HG02870 (cell line): ENCODE results near the gene CDC5L.

Experiments used
- ATAC-seq: cut with Tn5 transposase; IDR thresholded peaks from one replicate; pipeline ENCODE4 v1.9.1; 2021; ENCODE audit warnings: mild to moderate bottlenecking, moderate library complexity; ENCODE audit not compliant: unreplicated experiment

The CDC5L gene

GRCh38 chr6:44451803-44452695 is 64.5 kb downstream of the CDC5L start:
- ATAC-seq, result no peak

- no peak for ATAC-seq
Observed at GRCh38 chr6:44452725-44453124, 65.2 kb downstream of the CDC5L start.

GRCh38 chr6:44453146-44453545 is 65.6 kb downstream of the CDC5L start:
- ATAC-seq, result no peak

- no peak for ATAC-seq
Observed at GRCh38 chr6:44454198-44454597, 66.7 kb downstream of the CDC5L start.

- ATAC-seq, result peak; percentile 57
Observed at GRCh38 chr6:44456070-44456965, 68.8 kb downstream of the CDC5L start.

DNA sequence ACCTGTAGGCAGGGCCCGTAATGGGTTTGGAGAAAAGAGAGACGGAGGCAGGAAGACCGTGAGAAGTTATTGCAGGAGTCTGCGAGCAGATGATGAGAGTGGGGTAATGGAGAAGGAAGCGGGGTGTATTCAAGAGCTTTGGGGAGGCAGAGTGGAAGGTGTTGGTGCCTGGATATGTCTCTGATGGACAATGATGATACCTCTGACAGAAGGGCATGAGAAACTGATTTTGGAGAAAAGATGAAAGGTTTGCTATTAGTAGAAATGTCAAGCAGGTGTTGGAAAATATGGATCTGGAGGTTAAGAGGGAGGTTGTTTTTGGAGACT is 69.4 kb downstream of the CDC5L start:
- ATAC-seq, result no peak

GRCh38 chr6:44457596-44457995 is 70.1 kb downstream of the CDC5L start:
- no peak for ATAC-seq

DNA sequence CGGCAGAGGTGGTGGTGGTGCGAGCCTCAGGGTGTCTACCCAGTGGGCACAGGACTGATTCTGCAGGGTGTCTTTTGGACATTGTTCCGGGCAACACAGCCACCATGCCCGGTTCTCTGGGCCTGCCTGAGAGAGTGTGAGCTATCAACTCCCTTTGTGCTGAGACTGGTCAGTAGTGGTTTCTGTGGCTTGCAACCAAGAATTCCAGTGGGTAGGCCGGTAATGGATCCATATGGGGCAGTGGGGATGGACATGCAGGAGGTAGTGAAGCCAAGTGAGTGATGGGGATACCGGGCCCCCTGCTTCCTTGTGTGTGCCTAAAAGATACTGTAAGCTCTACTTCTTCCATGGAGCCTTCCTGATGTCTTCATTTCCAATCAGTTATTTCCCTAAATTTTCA is 71.0 kb downstream of the CDC5L start:
- no peak for ATAC-seq

- no peak for ATAC-seq
Observed at GRCh38 chr6:44462335-44462734, 74.8 kb downstream of the CDC5L start.

GRCh38 chr6:44462797-44463727 is 75.6 kb downstream of the CDC5L start:
- ATAC-seq, result no peak

DNA sequence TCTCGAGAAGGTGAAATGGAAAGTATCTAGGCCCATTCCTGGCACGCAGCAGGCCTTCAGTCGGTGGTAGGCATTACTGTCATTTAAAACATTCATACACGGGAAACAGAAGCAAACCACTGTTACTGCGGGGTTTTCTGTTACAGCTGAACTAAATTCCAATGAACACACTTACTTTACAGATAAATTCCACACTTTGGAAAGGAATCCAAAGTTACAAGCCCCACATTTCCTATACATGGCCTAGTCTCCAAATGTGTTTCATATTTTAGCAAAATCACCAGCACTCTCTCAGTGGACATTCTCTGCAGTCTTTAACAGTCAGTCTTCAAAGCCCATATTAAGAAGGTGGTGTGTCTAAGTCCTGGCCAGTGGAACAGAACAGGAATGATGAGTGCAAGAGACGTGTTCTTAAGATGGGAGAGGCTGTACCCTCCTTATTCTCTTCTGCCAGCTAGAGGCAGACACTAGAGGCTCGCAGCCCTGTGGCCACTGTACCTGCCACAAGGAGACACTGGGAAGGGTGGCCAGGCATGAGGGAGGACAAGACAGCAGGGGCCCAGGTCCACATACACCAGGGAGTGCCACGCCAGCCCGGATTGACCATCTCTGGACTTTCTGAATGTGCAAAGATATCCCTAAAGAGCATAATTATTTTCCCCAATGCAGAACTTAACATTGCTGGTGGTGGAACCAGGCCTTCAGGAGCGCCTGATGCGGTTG is 76.4 kb downstream of the CDC5L start:
- no peak for ATAC-seq

DNA sequence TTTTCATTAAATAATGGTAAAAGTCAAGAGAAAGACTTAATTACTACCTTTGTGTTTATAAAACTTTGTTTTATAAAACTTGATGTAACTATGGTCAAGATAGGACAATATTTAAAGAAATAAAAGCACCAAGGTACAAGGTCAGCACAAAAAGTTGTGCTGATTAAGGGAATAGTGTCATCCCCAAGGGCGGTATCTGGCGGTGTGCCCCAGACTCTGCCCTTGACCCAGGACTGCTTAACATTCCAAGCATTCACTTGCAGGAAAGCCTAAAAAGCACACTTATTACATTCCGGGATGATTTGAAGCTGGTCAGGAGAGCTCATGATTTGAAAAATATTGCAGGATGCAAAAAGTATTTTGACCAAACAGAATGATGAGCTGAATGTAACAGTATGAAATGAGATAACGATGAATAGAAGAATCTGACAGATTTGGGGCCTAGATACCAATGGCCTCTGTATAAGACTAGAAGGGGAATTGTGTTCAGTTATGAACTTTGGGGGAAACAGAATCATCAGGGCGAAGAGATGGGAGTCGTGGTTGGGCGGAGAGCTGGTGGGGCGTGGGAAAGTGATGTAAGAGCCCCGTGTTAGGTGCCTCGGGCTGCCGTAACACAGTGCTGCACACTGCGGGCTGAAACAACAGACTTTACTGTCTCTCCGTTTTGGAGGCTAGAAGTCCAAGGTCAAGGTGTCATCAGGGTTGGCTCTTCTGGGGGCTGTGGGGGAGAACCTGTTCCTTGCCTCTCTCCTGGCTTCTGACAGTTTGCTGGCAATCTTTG is 77.2 kb downstream of the CDC5L start:
- ATAC-seq, result no peak

DNA sequence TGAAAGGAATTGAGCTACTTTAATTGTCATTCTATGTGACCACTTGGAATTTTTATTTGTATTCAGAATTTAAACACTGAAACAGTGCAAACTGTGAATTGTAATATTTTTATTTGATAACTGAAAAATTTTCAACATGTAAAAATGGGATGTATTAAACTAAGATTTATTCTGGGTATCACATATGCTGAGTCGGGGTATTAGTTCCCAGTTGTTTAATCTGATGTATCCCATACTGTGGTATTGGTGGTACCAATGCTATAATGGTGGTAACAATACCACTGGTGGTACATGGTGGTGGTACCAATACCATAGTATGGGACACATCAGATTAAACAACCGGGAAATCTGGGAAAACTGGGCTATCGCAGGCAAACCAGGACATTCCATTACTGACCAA is 79.4 kb downstream of the CDC5L start:
- no peak for ATAC-seq

DNA sequence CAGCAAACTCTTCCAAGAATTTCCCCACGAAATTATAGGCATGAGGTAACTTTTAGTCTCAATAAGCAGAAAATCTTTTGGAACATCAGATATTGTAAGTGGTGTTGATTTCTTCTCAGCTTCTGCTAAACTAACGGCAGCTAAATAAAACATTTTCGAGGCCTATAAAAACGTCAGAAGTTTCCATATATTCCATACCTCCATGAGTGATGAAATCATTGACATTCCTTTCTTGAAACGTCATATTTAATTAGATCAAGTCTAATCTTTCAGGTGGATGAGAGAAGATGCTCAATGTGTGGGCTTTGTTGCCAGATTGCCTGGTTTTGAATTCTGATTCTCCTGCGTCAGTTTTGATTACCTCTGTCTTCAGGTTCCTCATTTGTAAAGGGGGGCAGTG is 81.3 kb downstream of the CDC5L start:
- no peak for ATAC-seq

GRCh38 chr6:44470115-44470464 is 82.6 kb downstream of the CDC5L start:
- no peak for ATAC-seq

- no peak for ATAC-seq
Observed at GRCh38 chr6:44470746-44471145, 83.2 kb downstream of the CDC5L start.

DNA sequence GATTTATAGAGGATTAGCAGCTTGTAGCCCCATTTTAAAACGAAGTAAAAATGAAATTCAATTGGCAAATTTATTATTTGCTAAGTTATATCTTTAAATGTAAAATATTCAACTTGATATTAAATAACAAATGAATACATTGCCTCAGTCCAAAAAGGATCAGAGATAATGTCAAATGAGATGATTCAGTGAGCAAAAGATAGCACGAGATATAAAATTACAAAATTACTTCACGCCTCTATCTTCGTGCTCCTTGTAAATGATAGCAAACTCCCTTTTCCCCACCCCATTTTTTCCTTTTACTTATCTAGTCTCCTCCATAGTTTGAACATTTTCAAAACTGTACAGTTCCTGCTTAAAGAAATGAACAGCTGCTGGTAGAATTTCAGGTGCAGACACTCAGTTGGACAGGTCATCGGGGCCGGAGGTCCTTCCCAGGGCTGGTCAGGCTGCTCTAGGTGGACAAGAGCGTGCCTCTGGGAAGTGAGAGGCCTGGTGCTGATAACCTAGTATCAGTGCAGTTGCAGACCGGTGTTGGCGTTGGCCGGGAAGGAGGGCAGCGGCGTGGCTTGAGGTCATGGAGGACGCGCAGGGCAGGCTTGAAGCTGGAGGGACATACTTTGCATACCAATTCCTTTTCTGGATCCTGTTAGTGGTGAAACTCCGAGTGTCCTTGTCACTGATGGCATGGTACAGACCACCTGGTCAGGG is 83.9 kb downstream of the CDC5L start:
- ATAC-seq, result no peak

- ATAC-seq, result no peak
Observed at GRCh38 chr6:44472250-44472945, 84.9 kb downstream of the CDC5L start.
